BE2C (cell line): Measurements from ENCODE around the gene ABCA2.

ENCODE experiments used
- DNase-seq: peaks from one replicate; pipeline ENCODE4 v3.0.0-alpha.2; 2020
- H3K27me3 ChIP-seq: fragments of 250-450 bp; sonication (Bioruptor Pico); 2 replicates; pipeline ENCODE4 v1.5.1; 2020; ENCODE audit warnings: mild to moderate bottlenecking
- H3K36me3 ChIP-seq: fragments of 250-450 bp; sonication (Bioruptor Pico); 2 replicates; pipeline ENCODE4 v1.5.1; 2020; ENCODE audit warnings: mild to moderate bottlenecking
- H3K4me1 ChIP-seq: fragments of 250-450 bp; sonication (Bioruptor Pico); 2 replicates; pipeline ENCODE4 v1.5.1; 2020
- H3K4me3 ChIP-seq: 2 replicates; pipeline ENCODE4 v1.5.1; 2011; ENCODE audit warnings: low read depth, low read length
- H3K9me3 ChIP-seq: fragments of 250-450 bp; sonication (Bioruptor Pico); 2 replicates; pipeline ENCODE4 v1.5.1; 2020
- TF ChIP-seq, protein P1 (sequence below): IDR thresholded peaks from 2 replicates; pipeline ENCODE4 v1.5.1; 2012; ENCODE audit warnings: mild to moderate bottlenecking, low read depth, low read length

The ABCA2 gene

DNA sequence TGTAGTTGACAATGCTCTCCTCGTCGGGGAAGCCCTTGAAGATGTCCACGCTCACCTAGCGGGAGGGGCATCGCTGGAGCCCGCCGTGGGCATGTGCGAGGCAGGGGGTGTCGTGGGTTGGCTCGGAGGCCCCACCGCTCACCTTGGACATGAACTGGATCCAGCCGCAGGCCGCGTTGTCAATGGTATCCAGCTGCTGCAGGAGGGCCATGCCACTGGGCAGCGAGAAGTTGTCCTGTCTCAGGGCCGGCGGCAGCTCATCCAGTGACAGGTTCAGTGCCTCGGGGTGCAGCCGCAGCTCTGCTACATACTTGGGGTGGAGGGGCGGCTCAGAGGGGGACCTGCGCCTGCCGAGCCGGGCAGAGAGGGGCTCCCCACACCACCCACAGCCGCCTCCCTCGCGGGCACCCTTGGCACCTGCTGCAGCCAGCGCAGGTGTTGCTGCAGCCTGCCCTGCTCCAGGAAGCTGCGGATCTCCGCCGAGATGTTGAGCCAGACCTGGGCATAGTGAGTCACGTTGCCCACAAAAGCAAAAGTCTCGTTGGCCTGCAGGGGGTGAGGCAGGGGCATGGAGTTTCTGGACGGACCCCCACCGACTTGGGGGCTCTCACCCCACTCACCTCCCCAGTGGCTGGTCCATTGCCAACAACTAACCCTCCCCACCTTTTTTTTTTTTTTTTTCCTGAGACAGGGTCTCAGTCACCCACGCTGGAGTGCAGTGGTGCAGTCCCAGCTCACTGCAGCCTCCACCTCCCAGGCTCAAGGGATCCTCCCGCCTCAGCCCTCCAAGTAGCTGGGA is 9.1 kb downstream of the ABCA2 start:
- TF ChIP-seq, protein P1, sequence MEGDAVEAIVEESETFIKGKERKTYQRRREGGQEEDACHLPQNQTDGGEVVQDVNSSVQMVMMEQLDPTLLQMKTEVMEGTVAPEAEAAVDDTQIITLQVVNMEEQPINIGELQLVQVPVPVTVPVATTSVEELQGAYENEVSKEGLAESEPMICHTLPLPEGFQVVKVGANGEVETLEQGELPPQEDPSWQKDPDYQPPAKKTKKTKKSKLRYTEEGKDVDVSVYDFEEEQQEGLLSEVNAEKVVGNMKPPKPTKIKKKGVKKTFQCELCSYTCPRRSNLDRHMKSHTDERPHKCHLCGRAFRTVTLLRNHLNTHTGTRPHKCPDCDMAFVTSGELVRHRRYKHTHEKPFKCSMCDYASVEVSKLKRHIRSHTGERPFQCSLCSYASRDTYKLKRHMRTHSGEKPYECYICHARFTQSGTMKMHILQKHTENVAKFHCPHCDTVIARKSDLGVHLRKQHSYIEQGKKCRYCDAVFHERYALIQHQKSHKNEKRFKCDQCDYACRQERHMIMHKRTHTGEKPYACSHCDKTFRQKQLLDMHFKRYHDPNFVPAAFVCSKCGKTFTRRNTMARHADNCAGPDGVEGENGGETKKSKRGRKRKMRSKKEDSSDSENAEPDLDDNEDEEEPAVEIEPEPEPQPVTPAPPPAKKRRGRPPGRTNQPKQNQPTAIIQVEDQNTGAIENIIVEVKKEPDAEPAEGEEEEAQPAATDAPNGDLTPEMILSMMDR: no peak
- H3K27me3 ChIP-seq: no peaks in the 10 kb centered on the region
- H3K4me1 ChIP-seq: peaks cover 4% of the 10 kb centered on the region; the same call in 1 of the 2 replicates
- H3K9me3 ChIP-seq: no peaks in the 10 kb centered on the region
- peaks cover 28% of the 10 kb centered on the region for H3K36me3 ChIP-seq
- H3K4me3 ChIP-seq: no peak overlapping the region
- no peak for DNase-seq

DNA sequence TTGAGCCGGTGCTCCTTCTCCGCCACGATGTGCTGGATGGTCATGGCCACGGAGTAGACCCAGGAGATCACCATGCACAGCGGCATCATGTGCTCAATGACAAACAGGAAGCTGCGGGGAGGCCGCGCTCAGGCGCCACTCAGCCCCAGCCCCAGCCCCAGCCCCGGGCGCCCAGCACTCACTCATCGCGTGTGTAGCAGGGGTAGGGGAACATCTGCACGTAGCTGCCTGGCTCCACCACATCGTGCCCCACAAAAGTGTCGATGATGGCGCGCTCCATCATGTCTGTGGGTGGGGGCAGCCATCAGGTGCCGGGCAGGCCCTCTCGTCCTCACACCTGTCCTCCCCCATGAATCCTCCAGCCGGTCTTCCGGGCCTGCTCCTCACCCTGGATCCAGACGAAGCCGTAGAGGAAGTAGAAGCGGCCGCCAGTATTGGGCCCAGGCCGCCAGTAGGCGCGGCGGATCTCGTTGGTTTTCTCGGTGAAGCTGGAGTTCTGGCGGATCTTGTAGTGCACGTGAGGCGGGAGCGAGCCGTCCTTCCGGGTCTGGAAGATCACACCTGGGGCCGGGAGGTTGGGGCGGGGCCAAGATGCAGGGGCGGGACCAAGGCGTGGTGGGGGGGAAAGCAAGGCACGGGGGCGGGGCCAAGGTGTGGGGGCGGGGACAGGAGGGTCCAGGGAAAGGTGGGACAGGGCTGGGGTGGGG is 10.1 kb downstream of the ABCA2 start:
- TF ChIP-seq, protein P1: no peak
- H3K4me3 ChIP-seq: no peak overlapping the region
- no peak for DNase-seq
- H3K9me3 ChIP-seq: no peaks in the 10 kb centered on the region
- peaks cover 32% of the 10 kb centered on the region for H3K36me3 ChIP-seq
- peaks cover 4% of the 10 kb centered on the region; the same call in 1 of the 2 replicates for H3K4me1 ChIP-seq
- no peaks in the 10 kb centered on the region for H3K27me3 ChIP-seq

DNA sequence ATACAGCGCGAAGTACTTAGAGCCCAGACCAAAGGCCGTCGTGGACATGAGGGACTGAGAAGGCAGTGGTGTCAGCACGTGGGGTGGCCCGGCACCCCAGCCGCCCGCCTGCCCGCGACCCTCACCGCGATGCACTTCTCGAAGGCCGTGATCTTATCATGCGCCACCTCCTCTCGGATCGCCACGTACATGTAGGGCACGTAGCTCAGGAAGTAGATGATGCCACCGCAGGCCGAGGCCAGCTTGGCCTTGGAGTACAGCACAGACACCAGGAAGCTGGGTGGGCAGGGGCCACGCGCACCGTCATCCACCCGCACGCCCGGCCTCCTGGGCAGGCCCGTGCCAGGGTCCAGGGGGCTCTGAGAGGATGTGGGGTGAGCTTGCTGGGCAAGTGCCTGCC is 11.0 kb downstream of the ABCA2 start:
- H3K36me3 ChIP-seq: peaks cover 33% of the 10 kb centered on the region

DNA sequence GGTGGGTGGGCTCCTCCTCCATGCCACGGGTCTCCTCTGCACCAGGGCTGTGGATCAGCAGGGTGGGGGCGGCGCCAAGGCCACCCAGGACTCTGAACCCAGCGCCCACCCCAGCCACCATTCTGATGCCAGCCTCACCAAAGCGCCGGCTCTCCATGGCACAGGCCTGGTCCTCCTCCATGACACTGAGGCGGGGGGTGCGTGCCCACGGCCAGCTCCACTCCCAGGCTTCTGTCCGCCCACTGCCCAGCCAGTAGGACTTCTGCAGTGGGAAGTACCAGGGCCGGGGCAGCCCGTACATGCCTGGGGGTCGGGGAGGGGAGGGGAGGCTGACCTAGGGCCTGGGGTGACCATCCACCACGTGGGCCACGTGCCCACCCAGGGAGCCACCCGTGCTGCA is 11.6 kb downstream of the ABCA2 start:
- Histone ChIP-seq H3K9me3 (no peaks in the 10 kb centered on the region), H3K36me3 (peaks cover 33% of the 10 kb centered on the region), H3K4me1 (no peaks in the 10 kb centered on the region), H3K4me3 (no peak overlapping the region), H3K27me3 (no peaks in the 10 kb centered on the region)
- no peak for DNase-seq
- TF ChIP-seq, protein P1: no peak

More for the DNA sequence above, 11.0 kb downstream of the ABCA2 start:
- no peaks in the 10 kb centered on the region for H3K9me3 ChIP-seq
- no peaks in the 10 kb centered on the region; the same call in 1 of the 2 replicates for H3K4me1 ChIP-seq
- TF ChIP-seq, protein P1: no peak
- no peak for DNase-seq
- H3K4me3 ChIP-seq: no peak overlapping the region
- no peaks in the 10 kb centered on the region for H3K27me3 ChIP-seq

DNA sequence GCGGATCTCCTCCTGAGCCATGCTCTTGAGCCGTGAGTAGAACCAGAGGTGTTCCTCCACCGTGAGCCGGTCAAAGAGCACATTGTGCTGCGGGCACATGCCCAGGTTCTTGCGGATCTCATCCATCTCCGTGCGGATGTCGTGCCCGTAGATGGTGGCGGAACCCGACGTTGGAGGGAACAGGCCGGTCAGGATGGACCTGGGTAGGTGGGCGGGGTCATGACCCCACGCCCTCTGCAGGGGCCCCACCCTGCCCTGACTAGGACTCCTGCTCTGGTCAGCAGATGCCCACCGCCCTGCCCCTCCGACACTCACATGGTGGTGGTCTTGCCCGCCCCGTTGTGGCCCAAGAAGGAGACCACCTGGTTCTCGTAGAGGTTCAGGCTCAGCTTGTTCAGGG is 12.1 kb downstream of the ABCA2 start:
- Histone ChIP-seq H3K4me3 (no peak overlapping the region), H3K27me3 (no peaks in the 10 kb centered on the region), H3K36me3 (peaks cover 33% of the 10 kb centered on the region), H3K9me3 (no peaks in the 10 kb centered on the region), H3K4me1 (no peaks in the 10 kb centered on the region)
- no peak for DNase-seq
- TF ChIP-seq, protein P1: no peak

DNA sequence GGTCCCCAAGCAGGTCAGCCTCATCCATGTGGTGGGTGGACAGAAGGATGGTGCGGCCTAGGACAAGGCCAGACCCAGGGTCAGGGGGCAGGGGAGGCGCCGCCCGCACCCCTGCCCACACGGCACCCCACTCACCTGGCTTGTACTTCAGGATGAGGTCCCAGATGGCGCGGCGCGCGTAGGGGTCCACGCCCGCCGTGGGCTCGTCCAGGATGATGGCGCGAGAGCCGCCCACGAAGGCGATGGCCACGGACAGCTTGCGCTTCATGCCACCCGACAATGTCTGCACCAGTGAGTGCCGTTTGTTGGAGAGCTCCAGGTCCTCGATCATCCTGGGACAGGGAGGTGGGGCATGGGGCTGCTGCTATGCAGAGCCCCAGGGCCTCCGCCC is 12.5 kb downstream of the ABCA2 start:
- Histone ChIP-seq H3K9me3 (no peaks in the 10 kb centered on the region), H3K36me3 (peaks cover 33% of the 10 kb centered on the region), H3K4me1 (no peaks in the 10 kb centered on the region), H3K27me3 (no peaks in the 10 kb centered on the region), H3K4me3 (no peak overlapping the region)
- no peak for DNase-seq
- TF ChIP-seq, protein P1: no peak
